HAP-1 (cell line): ENCODE data around the gene VSIG10L.
A peak's percentile ranks its signal among the peaks of the same experiment; 100 is the strongest.

Experiments used
- DNase-seq, 2 experiments: peaks; one replicate each; pipeline ENCODE4 v3.0.0-alpha.2; 2016 to 2020; ENCODE audit warnings: low spot score in 2 of 2
- H3K27me3 ChIP-seq: fragments of 250-450 bp; sonication (Bioruptor Pico); 2 replicates; pipeline ENCODE4 v1.5.1; 2020; ENCODE audit warnings: low read depth, mild to moderate bottlenecking, moderate library complexity
- H3K36me3 ChIP-seq: fragments of 250-450 bp; sonication (Bioruptor Pico); replicated peaks from 2 replicates; pipeline ENCODE4 v1.5.1; 2020; ENCODE audit warnings: mild to moderate bottlenecking
- H3K4me1 ChIP-seq: fragments of 250-450 bp; sonication (Bioruptor Pico); 2 replicates; pipeline ENCODE4 v1.5.1; 2020; ENCODE audit warnings: mild to moderate bottlenecking
- H3K4me3 ChIP-seq: fragments of 250-450 bp; sonication (Bioruptor Pico); 2 replicates; pipeline ENCODE4 v1.5.1; 2020; ENCODE audit warnings: mild to moderate bottlenecking, moderate library complexity
- H3K9me3 ChIP-seq: fragments of 250-450 bp; sonication (Bioruptor Pico); 2 replicates; pipeline ENCODE4 v1.5.1; 2020; ENCODE audit warnings: mild to moderate bottlenecking, moderate library complexity
- in situ Hi-C: fragments of 300-500 bp; cut with MboI; formaldehyde crosslinking; loops from 3 replicates; pipeline ENCODE4 v1.14.3; 2020; ENCODE audit warnings: low sequenced_read_pairs, inconsistent platforms, mixed read lengths

Gene VSIG10L

GRCh38 chr19:51339313-51339686 lies 2.6 kb downstream of the VSIG10L start:
- H3K36me3 ChIP-seq, result no peaks in the 10 kb centered on the region
- peaks cover 8% of the 10 kb centered on the region for H3K4me1 ChIP-seq
- in situ Hi-C loops, result no loop called here
- H3K27me3 ChIP-seq, result no peaks in the 10 kb centered on the region
- H3K9me3 ChIP-seq, result no peaks in the 10 kb centered on the region
- H3K4me3 ChIP-seq, result peak overlapping the region; percentile 64
- DNase-seq, result peak; percentile 36 to 69

- in situ Hi-C loops, result no loop called here
- Histone ChIP-seq H3K4me1 (peaks cover 8% of the 10 kb centered on the region), H3K27me3 (no peaks in the 10 kb centered on the region), H3K9me3 (no peaks in the 10 kb centered on the region), H3K4me3 (peak overlapping the region; percentile 64), H3K36me3 (no peaks in the 10 kb centered on the region)
- peak; percentile 65 to 92 for DNase-seq
These were observed 3.2 kb downstream of the VSIG10L start for GRCh38 chr19:51338563-51339312.

GRCh38 chr19:51337861-51338562 lies 3.9 kb downstream of the VSIG10L start:
- Histone ChIP-seq H3K4me3 (no peak overlapping the region; the same call in 1 of the 2 replicates), H3K9me3 (no peaks in the 10 kb centered on the region), H3K36me3 (no peaks in the 10 kb centered on the region), H3K4me1 (peaks cover 8% of the 10 kb centered on the region), H3K27me3 (no peaks in the 10 kb centered on the region)
- in situ Hi-C loops, result no loop called here
- no peak for DNase-seq

GRCh38 chr19:51337141-51337860 lies 4.6 kb downstream of the VSIG10L start:
- no peaks in the 10 kb centered on the region for H3K9me3 ChIP-seq
- no peak overlapping the region for H3K4me3 ChIP-seq
- DNase-seq, result no peak
- peaks cover 8% of the 10 kb centered on the region for H3K4me1 ChIP-seq
- no peaks in the 10 kb centered on the region for H3K36me3 ChIP-seq
- no peaks in the 10 kb centered on the region for H3K27me3 ChIP-seq
- in situ Hi-C loops, result no loop called here

- no peak for DNase-seq
- no peaks in the 10 kb centered on the region for H3K4me1 ChIP-seq
- no peaks in the 10 kb centered on the region for H3K36me3 ChIP-seq
- no peaks in the 10 kb centered on the region for H3K9me3 ChIP-seq
- H3K27me3 ChIP-seq, result no peaks in the 10 kb centered on the region
- H3K4me3 ChIP-seq, result no peak overlapping the region
- in situ Hi-C loops, result no loop called here
These were observed 8.0 kb downstream of the VSIG10L start for GRCh38 chr19:51333836-51334460.

GRCh38 chr19:51331716-51332115 lies 10.2 kb downstream of the VSIG10L start:
- Histone ChIP-seq H3K4me1 (no peaks in the 10 kb centered on the region), H3K9me3 (no peaks in the 10 kb centered on the region), H3K27me3 (no peaks in the 10 kb centered on the region), H3K4me3 (no peak overlapping the region), H3K36me3 (no peaks in the 10 kb centered on the region)
- in situ Hi-C loops, result no loop called here
- no peak for DNase-seq

DNA sequence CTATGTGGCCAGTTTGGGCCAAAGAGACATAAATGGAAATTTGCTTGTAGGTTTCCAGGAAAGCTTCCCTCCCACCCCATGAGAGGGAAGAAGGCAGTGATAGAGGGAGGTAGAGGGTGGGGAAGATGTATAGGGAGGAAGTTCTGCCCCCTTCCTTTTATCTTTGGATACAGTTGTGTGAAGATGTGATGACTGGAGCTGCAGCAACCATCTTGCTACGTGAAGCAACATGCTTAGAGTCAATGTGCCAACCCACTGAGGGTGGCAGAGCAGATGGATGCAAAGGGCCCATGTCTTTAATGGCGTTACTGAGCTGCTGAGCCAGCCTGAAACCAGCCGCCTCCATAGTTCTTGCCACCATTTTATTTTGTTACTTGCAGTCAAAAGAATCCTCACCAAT lies 10.7 kb downstream of the VSIG10L start:
- Histone ChIP-seq H3K36me3 (no peaks in the 10 kb centered on the region), H3K9me3 (no peaks in the 10 kb centered on the region), H3K27me3 (0 out of 2 replicates have a peak, but pooled peaks cover under 1% of the 10 kb centered on the region), H3K4me1 (no peaks in the 10 kb centered on the region), H3K4me3 (no peak overlapping the region)
- in situ Hi-C loops, result no loop called here
- DNase-seq, result no peak

GRCh38 chr19:51330366-51330765 lies 11.6 kb downstream of the VSIG10L start:
- Histone ChIP-seq H3K4me1 (no peaks in the 10 kb centered on the region), H3K36me3 (no peaks in the 10 kb centered on the region), H3K9me3 (no peaks in the 10 kb centered on the region), H3K27me3 (peaks cover 7% of the 10 kb centered on the region; the same call in 1 of the 2 replicates), H3K4me3 (no peak overlapping the region)
- in situ Hi-C loops, result no loop called here
- DNase-seq, result no peak

GRCh38 chr19:51329411-51329810 lies 12.5 kb downstream of the VSIG10L start:
- Histone ChIP-seq H3K36me3 (no peaks in the 10 kb centered on the region), H3K4me1 (no peaks in the 10 kb centered on the region), H3K4me3 (no peak overlapping the region), H3K9me3 (no peaks in the 10 kb centered on the region), H3K27me3 (peaks cover 7% of the 10 kb centered on the region; the same call in 1 of the 2 replicates)
- DNase-seq, result no peak
- in situ Hi-C loops, result no loop called here

- in situ Hi-C loops, result no loop called here
- peaks cover 16% of the 10 kb centered on the region for H3K27me3 ChIP-seq
- H3K4me3 ChIP-seq, result peak overlapping the region; percentile 30
- H3K9me3 ChIP-seq, result no peaks in the 10 kb centered on the region
- H3K4me1 ChIP-seq, result no peaks in the 10 kb centered on the region
- peak; percentile 37 to 82 for DNase-seq
- H3K36me3 ChIP-seq, result no peaks in the 10 kb centered on the region
These were observed 14.6 kb downstream of the VSIG10L start for GRCh38 chr19:51327066-51328001.

DNA sequence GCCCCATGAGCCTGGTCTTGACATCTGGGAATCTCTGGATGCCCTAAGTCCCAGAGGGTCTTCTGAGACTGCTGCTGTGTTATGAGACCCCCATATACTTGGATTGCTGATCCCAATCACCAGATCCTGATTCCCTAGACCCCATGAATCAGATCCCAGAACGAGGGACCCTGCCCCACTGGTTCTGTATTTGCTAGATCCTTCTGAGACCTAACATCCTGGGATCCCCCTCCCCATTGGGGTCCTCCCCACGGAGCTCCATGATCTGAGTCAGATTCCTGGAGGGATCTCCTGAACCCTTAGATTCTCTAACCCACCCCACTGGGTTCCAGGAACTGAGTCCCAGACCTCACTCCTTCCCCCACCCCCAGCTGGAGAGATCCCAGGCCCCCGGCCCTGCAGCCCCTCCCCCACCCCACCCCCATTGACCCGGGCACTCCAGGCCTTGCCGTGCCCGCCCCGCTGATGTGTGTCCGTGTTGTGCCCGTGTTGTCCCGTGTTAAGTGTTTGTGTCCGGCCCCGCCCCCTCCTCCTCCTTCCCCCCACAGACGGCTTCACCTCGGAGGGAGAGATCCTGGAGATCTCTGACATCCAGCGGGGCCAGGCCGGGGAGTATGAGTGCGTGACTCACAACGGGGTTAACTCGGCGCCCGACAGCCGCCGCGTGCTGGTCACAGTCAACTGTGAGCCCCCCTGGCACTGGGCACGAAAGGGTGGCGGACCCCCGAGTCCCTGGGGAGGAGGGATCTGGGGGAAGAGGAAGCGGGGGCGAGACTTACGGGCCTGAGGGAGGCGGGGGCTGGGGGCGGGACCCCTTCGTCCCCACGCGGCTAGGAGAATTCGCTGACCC lies 15.5 kb downstream of the VSIG10L start:
- Histone ChIP-seq H3K36me3 (no peaks in the 10 kb centered on the region), H3K4me1 (no peaks in the 10 kb centered on the region), H3K9me3 (no peaks in the 10 kb centered on the region), H3K27me3 (peaks cover 16% of the 10 kb centered on the region), H3K4me3 (no peak overlapping the region)
- no peak for DNase-seq
- in situ Hi-C loops, result no loop called here
